ENCODE measurements around the gene ADAM23.
"Not testable (repeated sequence)": the region's sequence is repeated elsewhere in the genome, so short reads cannot be mapped to it uniquely, and the experiment has no call there.

ADAM23 gene

GRCh38 chr2:206442833-206443734 is at the start of gene ADAM23:
TSS of gene ADAM23 (plus strand) at chr2:206443532. CDS start at chr2:206443867, 335 bp downstream.
- peak; percentile 58 for DNase-seq

DNA sequence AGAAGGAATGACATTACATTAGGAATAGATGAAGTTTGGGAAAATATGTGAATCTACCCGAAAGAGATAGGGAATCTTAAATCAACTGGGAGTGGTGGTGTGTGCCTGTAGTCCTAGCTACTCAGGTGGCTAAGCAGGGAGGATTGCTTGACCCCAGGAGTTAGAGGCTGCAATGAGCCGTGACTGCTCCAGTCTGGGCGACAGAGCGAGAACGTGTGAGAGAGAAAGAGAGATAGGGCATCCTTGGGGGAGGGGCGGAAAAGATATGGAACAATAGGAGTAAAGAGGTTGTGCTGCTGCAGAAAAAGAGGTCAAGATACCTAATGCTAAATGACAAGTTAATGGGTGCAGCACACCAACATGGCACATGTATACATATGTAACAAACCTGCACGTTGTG is 47.1 kb upstream of the ADAM23 start:
- DNase-seq, result no peak

- DNase-seq, result not testable (repeated sequence)
These were observed 40.3 kb upstream of the ADAM23 start for GRCh38 chr2:206402956-206403569.

GRCh38 chr2:206408323-206409320 is 34.7 kb upstream of the ADAM23 start:
- no peak for DNase-seq

GRCh38 chr2:206410714-206411113 is 32.6 kb upstream of the ADAM23 start:
- DNase-seq, result no peak

- DNase-seq, result no peak
These were observed 27.6 kb upstream of the ADAM23 start for GRCh38 chr2:206415618-206416243.

- DNase-seq, result no peak
These were observed 24.4 kb upstream of the ADAM23 start for GRCh38 chr2:206418968-206419367.

DNA sequence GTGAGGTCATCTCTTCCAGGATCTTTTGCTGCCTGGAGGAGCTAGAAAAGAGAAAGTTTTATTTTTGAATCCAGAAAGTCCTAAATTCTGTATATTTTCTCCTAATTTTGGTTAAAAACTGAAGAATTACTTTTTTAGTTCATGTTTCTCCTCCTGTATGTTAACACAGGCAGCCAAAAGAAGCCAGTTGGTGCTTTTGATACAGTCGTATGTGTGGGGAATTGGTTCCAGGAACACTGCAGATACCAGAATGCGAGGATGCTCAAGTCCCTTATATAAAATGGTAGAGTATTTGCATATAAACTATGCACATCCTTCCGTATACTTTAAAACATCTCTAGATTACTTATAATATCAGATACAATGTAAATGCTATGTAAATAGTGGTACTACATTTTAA is 22.6 kb upstream of the ADAM23 start:
- no peak for DNase-seq

DNA sequence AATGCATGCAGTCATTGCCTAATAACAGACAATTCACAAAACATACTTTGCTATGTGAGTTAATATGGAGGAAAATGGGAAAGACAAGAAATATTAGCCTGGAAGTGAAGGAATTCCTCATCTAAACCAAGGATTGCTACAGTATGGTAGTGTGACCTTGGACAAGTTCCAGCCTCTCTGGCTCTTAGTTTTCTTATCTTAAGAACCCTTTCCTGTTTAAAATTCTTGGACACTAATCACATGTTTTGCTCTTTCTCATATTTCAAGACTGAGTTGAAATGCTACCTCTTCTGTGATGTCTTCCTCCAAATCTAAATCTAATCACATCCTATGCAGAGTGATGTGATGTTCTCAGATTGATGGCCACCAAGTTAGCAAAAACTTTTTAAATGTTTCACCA is 20.8 kb upstream of the ADAM23 start:
- DNase-seq, result no peak

- DNase-seq, result no peak
These were observed 20.2 kb upstream of the ADAM23 start for GRCh38 chr2:206423147-206423546.

- DNase-seq, result no peak
These were observed 19.2 kb upstream of the ADAM23 start for GRCh38 chr2:206424134-206424533.

DNA sequence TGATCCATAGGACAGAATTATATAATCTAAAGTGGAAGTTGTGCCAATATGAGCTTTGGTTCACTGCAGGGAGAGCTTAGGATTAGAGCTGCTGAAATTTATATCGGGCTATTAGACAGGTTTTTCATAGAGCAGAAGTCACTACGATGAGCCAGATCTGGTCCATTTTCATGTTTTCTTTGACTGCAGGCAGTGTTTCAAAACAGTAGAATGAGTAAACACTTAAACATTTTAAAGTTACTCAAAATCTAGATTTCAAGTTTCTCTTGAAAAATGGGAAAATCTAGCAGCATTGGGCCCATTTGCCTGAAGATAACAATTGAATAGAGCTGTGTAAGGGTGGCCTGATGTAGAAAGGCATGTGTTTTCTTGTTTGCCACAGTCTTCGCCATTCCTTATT is 14.5 kb upstream of the ADAM23 start:
- no peak for DNase-seq

DNA sequence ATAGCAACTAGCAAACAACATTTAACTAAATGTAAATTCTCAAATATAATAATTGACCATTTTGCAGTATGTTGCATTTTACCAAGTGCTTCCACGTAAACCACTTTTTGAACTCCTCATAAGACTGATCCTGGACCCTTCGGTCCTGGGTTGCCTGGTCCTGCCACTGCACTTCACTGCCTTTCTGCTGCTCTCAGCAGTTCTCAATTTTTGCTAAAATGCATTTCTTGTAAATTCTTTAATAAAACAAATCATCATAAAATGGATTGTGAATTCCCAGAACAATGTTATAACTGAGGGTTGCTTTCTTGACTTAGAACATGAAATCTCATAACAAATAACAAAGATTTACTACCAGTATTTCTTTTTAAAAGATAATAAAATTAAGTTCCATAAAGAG is 12.9 kb upstream of the ADAM23 start:
- no peak for DNase-seq

GRCh38 chr2:206431439-206431838 is 11.9 kb upstream of the ADAM23 start:
- no peak for DNase-seq

- DNase-seq, result no peak
These were observed 10.9 kb upstream of the ADAM23 start for GRCh38 chr2:206432193-206433082.

- DNase-seq, result no peak
These were observed 10.1 kb upstream of the ADAM23 start for GRCh38 chr2:206433190-206433589.

DNA sequence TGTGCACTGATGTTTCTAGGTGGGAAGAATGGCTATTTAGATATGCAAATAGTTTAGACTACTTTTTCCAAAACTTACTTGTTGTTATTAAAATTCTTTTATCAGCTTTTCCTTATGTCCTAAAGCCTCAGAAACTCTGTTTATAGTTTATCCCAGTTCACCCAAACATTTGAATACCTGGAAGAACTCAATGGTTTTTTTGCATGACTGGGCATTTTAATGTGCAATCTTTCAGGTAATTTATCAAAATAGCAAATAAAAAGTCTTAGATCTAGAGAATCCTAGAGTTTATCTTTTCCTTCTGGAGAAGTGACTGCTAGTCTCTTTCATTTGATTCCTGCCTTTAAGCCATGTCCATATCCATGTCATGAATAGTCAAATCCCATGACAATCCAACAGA is 9.6 kb upstream of the ADAM23 start:
- no peak for DNase-seq

DNA sequence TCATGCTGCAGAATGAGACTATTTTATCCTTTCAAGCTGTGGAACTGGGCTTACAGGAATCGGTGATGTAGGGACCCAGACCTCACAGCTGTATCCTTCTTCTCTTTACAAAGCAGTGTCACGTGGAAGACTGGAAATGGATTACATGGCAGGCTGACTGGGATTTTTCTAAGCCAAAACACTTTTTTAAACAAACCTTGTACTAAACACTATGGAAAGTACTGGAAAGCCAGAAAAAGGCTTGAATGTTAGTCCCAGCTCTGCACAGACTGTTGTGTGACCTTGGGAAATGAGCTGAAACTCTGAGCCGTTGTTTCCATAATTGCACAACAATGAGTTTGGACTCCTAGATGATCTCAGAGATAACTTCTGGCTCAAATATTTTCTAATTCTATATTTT is 7.6 kb upstream of the ADAM23 start:
- DNase-seq, result no peak

DNA sequence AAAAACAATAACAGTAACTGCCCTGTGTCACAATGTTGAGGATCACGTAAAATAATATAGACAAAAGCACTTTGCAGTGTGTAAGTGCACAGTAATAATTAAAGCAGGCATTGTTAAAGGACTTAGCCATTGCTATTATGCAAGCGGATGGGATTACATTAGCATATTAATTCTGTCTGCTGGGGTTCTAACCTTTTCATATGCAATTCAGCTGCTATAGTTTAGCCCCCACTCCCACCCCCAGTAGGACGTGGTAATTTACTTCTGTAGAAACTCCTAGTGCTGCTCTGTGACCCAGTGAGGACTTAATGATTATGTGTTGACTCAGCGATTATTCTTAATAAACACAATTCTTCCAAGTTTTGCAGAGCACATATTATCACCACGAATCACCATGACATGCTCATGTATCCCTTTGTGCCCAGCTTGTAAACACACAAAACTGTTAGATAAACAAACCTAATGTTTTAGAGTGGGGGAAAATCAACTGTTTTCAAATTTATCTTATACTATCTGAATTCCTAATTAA is 5.1 kb upstream of the ADAM23 start:
- DNase-seq, result no peak

GRCh38 chr2:206442474-206442832 is 879 bp upstream of the ADAM23 start:
- no peak for DNase-seq
